Endothelial cell of umbilical vein (primary cell): Measurements from ENCODE around the gene OTOS. TPM values are rescaled to one million over a fixed set of nuclear protein-coding genes. Genes with fewer than 3 reads are reported as not detected.

Experiments
- BruUV-seq: library from RNA; stranded (reverse); fragments of 400-500 nt; replicated peaks from 2 replicates; lab custom pipeline; 2021; lab: Mats Ljungman, UMichigan
- CTCF ChIA-PET: fragments of 300-600, 350-600 bp; sonication (Branson Sonifier 250); formaldehyde crosslinking; loops from one replicate; lab custom pipeline; 2021; ENCODE audit warnings: antibody characterized with exemption, inconsistent platforms; lab: Charles Lee
- POLR2A ChIA-PET: fragments of 300-600, 350-600 bp; sonication (Branson Sonifier 250); formaldehyde crosslinking; loops from one replicate; lab custom pipeline; 2021; ENCODE audit warnings: antibody characterized with exemption, inconsistent platforms; lab: Charles Lee
- DNase-seq: peaks from one replicate; pipeline ENCODE4 v3.0.0-alpha.2; 2011; ENCODE audit warnings: low read depth, low spot score
- FAIRE-seq: peaks from 2 replicates; lab custom pipeline; 2011; peaks lifted over from hg19 to GRCh38; lab: Jason Lieb, UNC
- H2AFZ ChIP-seq: 2 replicates; pipeline ENCODE4 v1.6.0; 2012; ENCODE audit warnings: low read depth, low read length, control low read depth, inconsistent platforms
- H3K27ac ChIP-seq: 2 replicates; pipeline ENCODE4 v1.5.1; 2011; ENCODE audit warnings: low read depth, mild to moderate bottlenecking, control low read depth, low read length, moderate library complexity; ENCODE audit not compliant: insufficient read depth
- H3K27me3 ChIP-seq, 2 experiments: 2 replicates each; pipeline versions ENCODE4 v1.6.0 to v1.6.1; 2011; ENCODE audit warnings: low read length in 2 of 2, mixed read lengths in 1 of 2; ENCODE audit not compliant: control insufficient read depth in 2 of 2, insufficient read depth in 2 of 2
- H3K36me3 ChIP-seq, 2 experiments: 2 replicates in 1 of 2; 3 replicates in 1 of 2; pipeline ENCODE4 v1.5.1; 2011; ENCODE audit warnings: low read length in 2 of 2, mild to moderate bottlenecking in 1 of 2, moderate library complexity in 1 of 2; ENCODE audit not compliant: control insufficient read depth in 2 of 2, insufficient read depth in 2 of 2; ENCODE audit errors: extremely low read depth in 1 of 2
- H3K4me1 ChIP-seq: 3 replicates; pipeline ENCODE4 v1.5.1; 2011; ENCODE audit warnings: mild to moderate bottlenecking, low read length; ENCODE audit not compliant: control insufficient read depth, insufficient read depth; ENCODE audit errors: extremely low read depth
- H3K4me2 ChIP-seq: 2 replicates; pipeline ENCODE4 v1.6.1; 2011; ENCODE audit warnings: low read length, control low read depth, mixed read lengths; ENCODE audit not compliant: insufficient read depth
- H3K4me3 ChIP-seq, 3 experiments: fragments of 200-600 bp in 1 of 3; sonication (generic), shearing (Covaris generic) in 1 of 3; replicated peaks in 1 of 3; 2 replicates each; pipeline ENCODE4 v1.5.1; 2011 to 2016; ENCODE audit warnings: control low read depth in 3 of 3, low read length in 3 of 3, mild to moderate bottlenecking in 2 of 3, inconsistent platforms in 1 of 3, low read depth in 1 of 3, moderate library complexity in 1 of 3; ENCODE audit not compliant: insufficient read depth in 1 of 3
- H3K79me2 ChIP-seq: 2 replicates; pipeline ENCODE4 v1.6.0; 2012; ENCODE audit warnings: low read length, inconsistent platforms; ENCODE audit not compliant: control insufficient read depth, insufficient read depth
- H3K9ac ChIP-seq: replicated peaks from 2 replicates; pipeline ENCODE3; 2011; ENCODE audit warnings: low read length, control low read depth; ENCODE audit not compliant: insufficient read depth; ENCODE audit errors: extremely low read depth
- H3K9me1 ChIP-seq: replicated peaks from 3 replicates; pipeline ENCODE4 v1.6.0; 2011; ENCODE audit warnings: mild to moderate bottlenecking, low read length; ENCODE audit not compliant: control insufficient read depth, insufficient read depth; ENCODE audit errors: extremely low read depth
- H3K9me3 ChIP-seq: replicated peaks from 2 replicates; pipeline ENCODE4 v1.5.1; 2012; ENCODE audit warnings: low read length, inconsistent platforms; ENCODE audit not compliant: control insufficient read depth, insufficient read depth
- H4K20me1 ChIP-seq: replicated peaks from 2 replicates; pipeline ENCODE3; 2011; ENCODE audit warnings: mild to moderate bottlenecking, low read length; ENCODE audit not compliant: control insufficient read depth, insufficient read depth; ENCODE audit errors: extremely low read depth
- CTCF ChIP-seq, 2 donors: IDR thresholded peaks; 1 replicate in 1 of 2; 2 replicates in 1 of 2; pipeline ENCODE4 v1.5.1; 2011; ENCODE audit warnings: low read length in 2 of 2, mild to moderate bottlenecking in 2 of 2, moderate library complexity in 2 of 2, control low read depth in 1 of 2, inconsistent platforms in 1 of 2, low read depth in 1 of 2; ENCODE audit not compliant: insufficient read depth in 1 of 2; ENCODE audit errors: extremely low read depth in 1 of 2
- EZH2 ChIP-seq: IDR thresholded peaks from 2 replicates; pipeline ENCODE4 v1.6.1; 2012; ENCODE audit warnings: borderline replicate concordance, low read depth, mild to moderate bottlenecking, moderate library complexity, low read length, inconsistent platforms; ENCODE audit not compliant: severe bottlenecking
- FOS ChIP-seq: IDR thresholded peaks from 2 replicates; pipeline ENCODE4 v1.6.1; 2011; ENCODE audit warnings: mild to moderate bottlenecking, low read length, moderate library complexity, borderline replicate concordance; ENCODE audit not compliant: insufficient read depth
- GATA2 ChIP-seq: IDR thresholded peaks from 2 replicates; pipeline ENCODE4 v1.7.0; 2011; ENCODE audit warnings: low read depth, mild to moderate bottlenecking, moderate library complexity, mixed read lengths, low read length; ENCODE audit not compliant: insufficient read length, insufficient read depth
- JUN ChIP-seq: IDR thresholded peaks from 2 replicates; pipeline ENCODE4 v1.6.1; 2011; ENCODE audit warnings: borderline replicate concordance, low read depth; ENCODE audit not compliant: insufficient read length, insufficient read depth
- MAX ChIP-seq: IDR thresholded peaks from 2 replicates; pipeline ENCODE4 v1.6.1; 2011; ENCODE audit not compliant: insufficient read depth, insufficient read length
- MYC ChIP-seq: IDR thresholded peaks from one replicate; pipeline ENCODE4 v1.6.1; 2011; ENCODE audit warnings: mild to moderate bottlenecking, low read depth, low read length
- POLR2A ChIP-seq: IDR thresholded peaks from 2 replicates; pipeline ENCODE4 v1.6.1; 2012; ENCODE audit warnings: low read depth, mild to moderate bottlenecking, control low read depth, low read length
- POLR2AphosphoS5 ChIP-seq: IDR thresholded peaks from 2 replicates; pipeline ENCODE4 v1.6.1; 2012; ENCODE audit warnings: low read depth, mild to moderate bottlenecking, control low read depth, low read length, moderate library complexity; ENCODE audit not compliant: insufficient read depth
- dilution Hi-C: fragments of 300-500 bp; cut with MboI; formaldehyde crosslinking; loops from one replicate; pipeline ENCODE4 v1.15.0; 2019; ENCODE audit warnings: low sequenced_read_pairs; ENCODE audit not compliant: extremely low pct_ligation_motif_present
- intact Hi-C: fragments of 100-400 bp; cut with micrococcal nuclease; formaldehyde crosslinking; loops from one replicate; pipeline ENCODE4 v1.10.0; 2022
- polyA plus RNA-seq, 4 experiments: library from polyadenylated mRNA; depleted of rRNA in 3 of 4; stranded (reverse) in 3 of 4; unstranded in 1 of 4; fragments of >200 nt; gene quantifications; 2 replicates each; pipeline versions ENCODE4 v1.2.1 to v1.2.3, GENCODE V29; 2011 to 2012; ENCODE audit warnings: missing spikeins in 1 of 4
- total RNA-seq: library from RNA; stranded (reverse); gene quantifications from 2 replicates; pipeline ENCODE4 v1.2.3, GENCODE V29; 2021

OTOS gene
- total and polyA plus RNA-seq, 2 donors (not counting 3 experiments of a cell fraction or from before 2014, with no cell fraction given): not detected

GRCh38 chr2:240130393-240131195 lies 9.9 kb downstream of the OTOS start:
- H3K9me3 ChIP-seq: no peaks in the 10 kb centered on the region
- H3K4me1 ChIP-seq: peaks cover 9% of the 10 kb centered on the region
- H3K36me3 ChIP-seq: peaks cover 10 to 43% of the 10 kb centered on the region in 2 experiments
- H3K9me1 ChIP-seq: no peaks in the 10 kb centered on the region
- intact Hi-C loops: no loop called here
- TF ChIP-seq POLR2AphosphoS5 (no peak), EZH2 (no peak), FOS (no peak), JUN (no peak), CTCF (IDR thresholded peaks at IDR 0.05; ENCODE audit: extremely low read depth in 1 of 2, insufficient read depth in 1 of 2, low read depth in 1 of 2, low read length in 2 of 2) (no peak), GATA2 (no peak), MYC (no peak), POLR2A (no peak), MAX (no peak)
- no TSS peak for BruUV-seq
- POLR2A ChIA-PET: no interaction called here
- H3K4me2 ChIP-seq: no peak overlapping the region
- no peaks in the 10 kb centered on the region for H4K20me1 ChIP-seq
- H3K9ac ChIP-seq: no peak overlapping the region
- CTCF ChIA-PET: no interaction called here
- no peak overlapping the region for H3K27ac ChIP-seq
- no peak for FAIRE-seq
- H3K4me3 ChIP-seq: no peak overlapping the region
- DNase-seq: no peak
- dilution Hi-C loops: no loop called here
- no peaks in the 10 kb centered on the region for H3K27me3 ChIP-seq
- no peak overlapping the region for H2AFZ ChIP-seq
- peaks cover 18% of the 10 kb centered on the region for H3K79me2 ChIP-seq
